ENCODE results near the gene DCHS1.
A peak's percentile ranks its signal among the peaks of the same experiment; 100 is the strongest.

Gene DCHS1

GRCh38 chr11:6617315-6617781 lies 38.3 kb downstream of the DCHS1 start:
- peak overlapping the region in 18 of 21 experiments; percentile 3 to 98 (median 92) for H3K27ac ChIP-seq
- peak overlapping the region in 4 of 7 experiments; percentile 67 to 82 (median 80) for H3K4me3 ChIP-seq

- no peak overlapping the region for H3K4me3 ChIP-seq
- H3K27ac ChIP-seq, result peak overlapping the region in 7 of 21 experiments; percentile 3 to 98 (median 29)
These were observed 38.9 kb downstream of the DCHS1 start for GRCh38 chr11:6616596-6617250.

- peak overlapping the region in 2 of 21 experiments; percentile 2 to 29 for H3K27ac ChIP-seq
- H3K4me3 ChIP-seq, result no peak overlapping the region
These were observed 39.6 kb downstream of the DCHS1 start for GRCh38 chr11:6615882-6616585.

- no peak overlapping the region for H3K27ac ChIP-seq
- no peak overlapping the region for H3K4me3 ChIP-seq
These were observed 40.6 kb downstream of the DCHS1 start for GRCh38 chr11:6615046-6615445.

GRCh38 chr11:6614446-6614845 lies 41.2 kb downstream of the DCHS1 start:
- H3K27ac ChIP-seq, result no peak overlapping the region

GRCh38 chr11:6613496-6613895 lies 42.1 kb downstream of the DCHS1 start:
- H3K27ac ChIP-seq, result peak overlapping the region in 12 of 21 experiments; percentile 91 to 99 (median 97)
- H3K4me3 ChIP-seq, result no peak overlapping the region

More at GRCh38 chr11:6614446-6614845, 41.2 kb downstream of the DCHS1 start:
- H3K4me3 ChIP-seq, result no peak overlapping the region

- Histone ChIP-seq H3K4me3 (peak within 1 kb of the TSS; percentile 55 to 85 (median 83)), H3K27ac (peak within 1 kb of the TSS; percentile 59 to 99 (median 97))
These were observed 43.2 kb downstream of the DCHS1 start, which contains the start of gene TAF10 for GRCh38 chr11:6612213-6613041. TSS of gene TAF10 (minus strand) at chr11:6612216. CDS start at chr11:6612189, 27 bp downstream.

GRCh38 chr11:6611963-6612212 lies 43.7 kb downstream of the DCHS1 start:
- Histone ChIP-seq H3K4me3 (peak overlapping the region; percentile 55 to 85 (median 83)), H3K27ac (peak overlapping the region; percentile 59 to 99 (median 97))

GRCh38 chr11:6611092-6611962 lies 44.3 kb downstream of the DCHS1 start:
- peak overlapping the region; percentile 59 to 99 (median 97) for H3K27ac ChIP-seq
- peak overlapping the region; percentile 55 to 85 (median 83) for H3K4me3 ChIP-seq

GRCh38 chr11:6610591-6610990 lies 45.0 kb downstream of the DCHS1 start:
- H3K4me3 ChIP-seq, result peak overlapping the region in 1 of 7 experiments; percentile 69
- peak overlapping the region in 8 of 21 experiments; percentile 91 to 99 (median 97) for H3K27ac ChIP-seq

- H3K27ac ChIP-seq, result peak overlapping the region in 1 of 21 experiments; percentile 68
- H3K4me3 ChIP-seq, result no peak overlapping the region
These were observed 46.0 kb downstream of the DCHS1 start for GRCh38 chr11:6609502-6610015.

- Histone ChIP-seq H3K4me3 (no peak overlapping the region), H3K27ac (peak overlapping the region in 7 of 21 experiments; percentile 15 to 83 (median 52))
These were observed 46.7 kb downstream of the DCHS1 start for GRCh38 chr11:6608726-6609501.

GRCh38 chr11:6608011-6608410 lies 47.6 kb downstream of the DCHS1 start:
- H3K4me3 ChIP-seq, result no peak overlapping the region
- peak overlapping the region in 15 of 21 experiments; percentile 15 to 98 (median 72) for H3K27ac ChIP-seq

GRCh38 chr11:6607190-6607795 lies 48.3 kb downstream of the DCHS1 start:
- no peak overlapping the region for H3K4me3 ChIP-seq
- peak overlapping the region in 18 of 21 experiments; percentile 30 to 98 (median 72) for H3K27ac ChIP-seq

GRCh38 chr11:6606471-6607189 lies 49.0 kb downstream of the DCHS1 start:
- Histone ChIP-seq H3K27ac (peak overlapping the region in 20 of 21 experiments; percentile 46 to 98 (median 76)), H3K4me3 (peak overlapping the region in 2 of 7 experiments; percentile 6 to 9)

- Histone ChIP-seq H3K27ac (peak overlapping the region in 20 of 21 experiments; percentile 84 to 98 (median 94)), H3K4me3 (peak overlapping the region; percentile 77 to 94 (median 87))
These were observed 50.8 kb downstream of the DCHS1 start for GRCh38 chr11:6604790-6605189.
